DOHH2 (cell line): ENCODE data around the gene CEP350.

Source experiments
- H3F3A ChIP-seq: fragments of 200-600 bp; sonication (generic), shearing (Covaris generic); 2 replicates; pipeline ENCODE4 v1.6.0; 2016; ENCODE audit warnings: antibody characterized with exemption, mild to moderate bottlenecking; ENCODE audit not compliant: control insufficient read depth, insufficient read depth
- H3K27ac ChIP-seq: fragments of 200-600 bp; sonication (generic); 2 replicates; pipeline ENCODE4 v1.5.1; 2014; ENCODE audit warnings: low read depth, mild to moderate bottlenecking, low read length, moderate library complexity
- H3K27me3 ChIP-seq: fragments of 200-600 bp; sonication (generic); 2 replicates; pipeline ENCODE4 v1.6.1; 2014; ENCODE audit warnings: mild to moderate bottlenecking, low read length, mixed read lengths; ENCODE audit not compliant: control insufficient read depth
- H3K36me3 ChIP-seq: fragments of 200-600 bp; sonication (generic); 2 replicates; pipeline ENCODE4 v1.6.1; 2014; ENCODE audit warnings: mild to moderate bottlenecking, low read length, moderate library complexity, mixed read lengths; ENCODE audit not compliant: control insufficient read depth
- H3K4me1 ChIP-seq: fragments of 200-600 bp; sonication (generic); 2 replicates; pipeline ENCODE4 v1.6.1; 2014; ENCODE audit warnings: mild to moderate bottlenecking, low read length, mixed read lengths; ENCODE audit not compliant: control insufficient read depth
- H3K4me2 ChIP-seq: fragments of 200-600 bp; sonication (generic); 2 replicates; pipeline ENCODE4 v1.6.0; 2014; ENCODE audit warnings: mild to moderate bottlenecking, low read length, moderate library complexity
- H3K4me3 ChIP-seq: fragments of 200-600 bp; sonication (generic); 2 replicates; pipeline ENCODE4 v1.5.1; 2014; ENCODE audit warnings: mild to moderate bottlenecking, low read length, mixed read lengths
- H3K79me2 ChIP-seq: fragments of 200-600 bp; sonication (generic); 2 replicates; pipeline ENCODE4 v1.6.1; 2014; ENCODE audit warnings: mild to moderate bottlenecking, low read length, mixed read lengths; ENCODE audit not compliant: control insufficient read depth
- H3K9me2 ChIP-seq: fragments of 200-600 bp; sonication (generic); replicated peaks from 2 replicates; pipeline ENCODE4 v1.6.1; 2014; ENCODE audit warnings: mild to moderate bottlenecking, low read length, mixed read lengths; ENCODE audit not compliant: control insufficient read depth
- H3K9me3 ChIP-seq: fragments of 200-600 bp; sonication (generic); 2 replicates; pipeline ENCODE4 v1.6.1; 2014; ENCODE audit warnings: antibody characterized with exemption, low read length, mixed read lengths; ENCODE audit not compliant: control insufficient read depth, insufficient read depth
- H4K20me1 ChIP-seq: fragments of 200-600 bp; sonication (generic); 2 replicates; pipeline ENCODE4 v1.6.0; 2014; ENCODE audit warnings: low read depth, mild to moderate bottlenecking, antibody characterized with exemption, low read length, moderate library complexity; ENCODE audit not compliant: control insufficient read depth, insufficient read depth
- CTCF ChIP-seq: fragments of 200-600 bp; sonication (generic); IDR thresholded peaks from one replicate; pipeline ENCODE4 v1.5.1; 2014; ENCODE audit warnings: antibody characterized with exemption, mild to moderate bottlenecking, low read depth, low read length; ENCODE audit not compliant: poor library complexity, severe bottlenecking
- EZH2phosphoT487 ChIP-seq: fragments of 200-600 bp; sonication (generic); IDR thresholded peaks from 2 replicates; pipeline ENCODE4 v1.6.1; 2017; ENCODE audit warnings: borderline replicate concordance, mild to moderate bottlenecking, antibody characterized with exemption, low read length, moderate library complexity, mixed read lengths

CEP350 gene

GRCh38 chr1:180141381-180141934, 186.8 kb downstream of the CEP350 start:
- no peaks in the 10 kb centered on the region for H3K4me1 ChIP-seq
- no peaks in the 10 kb centered on the region for H3K9me3 ChIP-seq
- no peaks in the 10 kb centered on the region for H4K20me1 ChIP-seq
- no peaks in the 10 kb centered on the region for H3K79me2 ChIP-seq
- TF ChIP-seq CTCF (no peak), EZH2phosphoT487 (no peak)
- H3K36me3 ChIP-seq, result no peaks in the 10 kb centered on the region
- H3F3A ChIP-seq, result no peaks in the 10 kb centered on the region
- H3K27me3 ChIP-seq, result peaks cover 12% of the 10 kb centered on the region
- no peak overlapping the region for H3K4me2 ChIP-seq
- H3K9me2 ChIP-seq, result no peaks in the 10 kb centered on the region
- H3K27ac ChIP-seq, result no peak overlapping the region
- H3K4me3 ChIP-seq, result no peak overlapping the region

- Histone ChIP-seq H3F3A (no peaks in the 10 kb centered on the region), H3K4me1 (no peaks in the 10 kb centered on the region), H3K27ac (no peak overlapping the region), H3K36me3 (no peaks in the 10 kb centered on the region), H3K4me2 (no peak overlapping the region), H4K20me1 (no peaks in the 10 kb centered on the region), H3K9me2 (no peaks in the 10 kb centered on the region), H3K27me3 (0 out of 2 replicates have a peak, but pooled peaks cover 2% of the 10 kb centered on the region), H3K79me2 (no peaks in the 10 kb centered on the region), H3K4me3 (no peak overlapping the region), H3K9me3 (no peaks in the 10 kb centered on the region)
- TF ChIP-seq CTCF, result no peak
- TF ChIP-seq EZH2phosphoT487, result no peak
Measured at GRCh38 chr1:180143359-180143758, 188.7 kb downstream of the CEP350 start.

GRCh38 chr1:180144659-180145357, 190.2 kb downstream of the CEP350 start:
- Histone ChIP-seq H3K79me2 (no peaks in the 10 kb centered on the region), H3K9me3 (no peaks in the 10 kb centered on the region), H3K4me2 (no peak overlapping the region), H3K4me1 (no peaks in the 10 kb centered on the region), H3F3A (no peaks in the 10 kb centered on the region), H3K27me3 (0 out of 2 replicates have a peak, but pooled peaks cover 2% of the 10 kb centered on the region), H3K36me3 (no peaks in the 10 kb centered on the region), H3K27ac (no peak overlapping the region), H3K9me2 (no peaks in the 10 kb centered on the region), H3K4me3 (no peak overlapping the region), H4K20me1 (no peaks in the 10 kb centered on the region)
- TF ChIP-seq EZH2phosphoT487, result no peak
- TF ChIP-seq CTCF, result no peak
